LNCAP (cell line): Measurements from ENCODE around the gene CD47.

Experiments
- CTCF ChIP-seq: fragments of 450-650 bp; IDR thresholded peaks from 2 replicates; pipeline ENCODE4 v1.5.1; 2017; ENCODE audit warnings: mild to moderate bottlenecking

CD47 gene

DNA sequence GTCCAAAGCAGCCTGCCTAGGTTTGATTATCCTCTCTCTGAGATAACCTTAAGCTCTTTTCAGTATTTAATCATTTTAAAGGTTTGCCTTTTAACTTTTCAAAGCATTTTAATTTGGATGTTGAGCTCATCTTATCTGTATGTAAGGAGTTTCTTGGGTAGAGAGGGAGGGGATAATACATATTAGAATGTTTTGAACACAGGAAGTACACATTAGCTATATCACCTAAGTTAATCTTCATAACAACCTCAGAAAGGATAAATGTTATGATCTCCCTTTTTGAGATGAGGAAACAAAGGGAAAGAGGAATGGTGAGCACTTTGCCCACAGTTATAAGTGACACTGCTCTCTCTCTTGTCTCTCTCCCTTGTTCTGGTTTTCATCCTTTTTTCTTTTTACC lies 2.2 kb upstream of the CD47 start:
- no peak for TF ChIP-seq CTCF

DNA sequence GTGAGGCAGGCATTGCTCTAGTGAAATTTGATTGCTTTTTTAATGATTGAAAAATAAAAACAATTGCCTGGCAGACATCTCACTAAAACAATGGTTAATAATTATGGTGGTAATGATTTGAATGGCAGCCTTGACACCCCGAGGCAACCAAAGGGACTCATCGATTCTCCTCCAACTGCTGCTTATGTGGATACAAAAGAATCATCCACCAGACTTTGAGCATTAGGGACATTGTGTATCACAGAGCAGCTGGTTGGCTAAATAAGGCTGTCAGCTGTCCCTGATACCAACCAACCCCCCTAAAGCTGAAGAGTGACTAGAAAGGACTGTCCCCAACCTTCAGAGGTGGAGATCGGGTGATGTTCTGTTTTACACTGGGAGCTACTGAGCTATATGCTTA lies 1.7 kb upstream of the CD47 start:
- no peak for TF ChIP-seq CTCF

GRCh38 chr3:108091498-108092250 lies 843 bp upstream of the CD47 start:
- no peak for TF ChIP-seq CTCF

DNA sequence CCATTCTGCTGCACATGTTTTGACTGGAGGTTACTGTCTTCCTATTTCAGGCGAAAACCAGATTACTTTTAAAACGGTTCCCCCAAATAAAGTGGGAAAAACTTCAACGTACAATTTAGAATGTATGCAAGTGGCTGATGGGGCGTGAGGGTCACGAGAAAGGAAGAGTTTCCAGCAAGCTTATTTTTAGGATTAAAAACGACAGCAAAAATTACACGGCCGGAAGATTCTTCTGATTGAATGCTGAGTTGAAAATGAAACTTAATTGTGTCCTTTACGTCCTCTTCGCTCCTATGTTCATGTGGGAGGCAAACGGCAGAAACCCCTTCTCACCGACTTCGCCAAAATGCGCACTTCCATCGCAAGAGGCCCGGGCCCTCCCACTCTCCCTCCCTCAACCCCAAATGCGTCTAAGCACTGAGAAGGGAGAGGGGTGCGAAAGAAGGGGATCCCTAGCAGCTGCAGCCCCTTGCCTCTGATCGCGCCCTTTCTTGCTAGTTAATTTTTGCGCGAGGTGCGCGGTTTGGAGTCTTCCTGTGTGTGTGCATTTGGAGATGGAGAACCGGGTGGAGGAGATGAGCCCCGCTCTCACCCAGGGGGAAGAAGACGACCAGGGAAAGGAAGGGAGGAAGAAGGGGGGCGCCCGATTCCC lies 656 bp downstream of the CD47 start:
- no peak for TF ChIP-seq CTCF

DNA sequence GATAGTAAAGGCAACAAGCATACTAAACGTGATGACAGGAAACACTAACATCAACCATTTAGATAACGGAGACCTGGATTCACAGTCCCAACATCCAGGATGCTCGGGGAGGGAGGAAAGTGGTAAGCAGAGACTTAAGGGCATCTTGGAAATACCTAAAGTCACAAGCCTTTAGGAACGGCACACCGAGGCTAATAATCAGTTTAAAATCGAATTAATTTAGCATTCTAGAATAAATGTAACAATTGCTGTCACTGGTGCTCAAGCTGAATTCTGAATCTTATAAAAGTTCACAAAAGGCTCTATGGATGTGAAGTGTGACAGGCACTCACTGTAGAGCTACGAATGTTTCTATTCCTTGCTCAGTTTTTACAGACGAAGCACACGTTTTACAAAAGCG lies 1.3 kb downstream of the CD47 start:
- TF ChIP-seq CTCF = no peak

- TF ChIP-seq CTCF = no peak
Observed at GRCh38 chr3:108088697-108089096, 2.1 kb downstream of the CD47 start.

- no peak for TF ChIP-seq CTCF
Observed at GRCh38 chr3:108088146-108088545, 2.7 kb downstream of the CD47 start.
